Stimulated activated naive B cell treated with anti-CD40 and anti-IgM and Interleukin-4, amounts not matched to agents 10 μg/mL and 1 μg/mL and 100 μg/mL, for 72 hours (primary cell): Measurements from ENCODE around the gene CRAT.
A peak's percentile ranks its signal among the peaks of the same experiment; 100 is the strongest.
"Not testable (repeated sequence)": the region's sequence is repeated elsewhere in the genome, so short reads cannot be mapped to it uniquely, and the experiment has no call there.

Experiments
- ATAC-seq, 2 donors: fragments of 150-1000 bp; cut with Tn5 transposase; replicated peaks; 2 replicates each; pipeline ENCODE4 v1.10.0; 2021; ENCODE audit warnings: moderate library complexity in 1 of 2
- DNase-seq: peaks from one replicate; pipeline ENCODE4 v3.0.0; 2021
- H3K27ac Mint-ChIP-seq: one replicate; pipeline ENCODE4 v1.8.0; 2022; ENCODE audit warnings: mild to moderate bottlenecking, mixed read lengths
- H3K27me3 Mint-ChIP-seq, 2 donors: one replicate each; pipeline ENCODE4 v1.8.0; 2022; ENCODE audit warnings: mixed read lengths in 2 of 2
- H3K36me3 Mint-ChIP-seq, 2 donors: one replicate each; pipeline ENCODE4 v1.8.0; 2022; ENCODE audit warnings: mixed read lengths in 2 of 2, mild to moderate bottlenecking in 1 of 2
- H3K4me1 Mint-ChIP-seq, 2 donors: one replicate each; pipeline ENCODE4 v1.8.0; 2022; ENCODE audit warnings: mixed read lengths in 2 of 2, mild to moderate bottlenecking in 1 of 2
- H3K4me3 Mint-ChIP-seq, 2 donors: one replicate each; pipeline ENCODE4 v1.8.0; 2022; ENCODE audit warnings: mild to moderate bottlenecking in 2 of 2, mixed read lengths in 2 of 2, moderate library complexity in 1 of 2
- H3K9me3 Mint-ChIP-seq, 2 donors: one replicate each; pipeline ENCODE4 v1.8.0; 2022; ENCODE audit warnings: mixed read lengths in 2 of 2, mild to moderate bottlenecking in 1 of 2

The CRAT gene

DNA sequence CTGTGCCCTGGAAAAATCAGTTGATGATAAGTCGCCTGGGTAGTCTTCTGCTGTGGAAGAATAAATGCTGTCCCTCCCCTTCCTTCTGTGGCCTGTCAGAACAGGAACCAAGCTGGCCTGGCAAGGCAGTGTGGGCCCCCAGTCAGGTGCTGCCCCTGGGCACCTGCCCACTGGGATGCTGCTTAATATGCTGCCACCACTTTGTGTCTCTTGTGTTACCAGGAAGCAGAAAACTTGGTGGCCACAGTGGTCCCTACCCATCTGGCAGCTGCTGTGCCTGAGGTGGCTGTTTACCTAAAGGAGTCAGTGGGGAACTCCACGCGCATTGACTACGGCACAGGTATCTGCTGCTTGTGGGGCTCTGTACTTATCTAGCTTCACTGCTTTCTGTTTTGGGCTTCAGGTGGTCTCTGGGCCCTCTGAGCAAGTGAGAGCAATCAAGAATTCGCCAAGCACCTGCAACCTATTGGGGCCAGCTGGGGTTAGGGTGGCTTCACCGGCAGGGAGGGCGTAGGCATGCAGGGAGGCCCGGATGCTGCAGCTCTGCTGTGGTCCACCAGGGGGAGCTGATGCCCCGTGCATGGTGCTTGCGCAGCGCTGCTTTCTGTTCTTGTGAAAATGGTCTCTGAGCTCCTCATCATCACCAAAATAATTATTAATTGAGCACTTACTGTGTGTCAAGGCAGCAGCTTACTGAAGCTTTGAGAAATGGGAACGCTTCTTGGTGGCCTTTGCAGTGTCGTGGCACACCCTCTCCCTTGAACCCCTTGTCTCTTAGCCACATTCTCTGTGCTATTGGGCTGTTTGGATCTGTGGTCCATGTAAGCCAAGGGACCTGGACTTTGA is 20.9 kb upstream of the CRAT start:
- Mint-ChIP-seq H3K4me3 (no peak overlapping the region), H3K9me3 (no peaks in the 10 kb centered on the region), H3K4me1 (peaks cover 12 to 21% of the 10 kb centered on the region in 2 donors), H3K27ac (no peak overlapping the region), H3K27me3 (no peaks in the 10 kb centered on the region), H3K36me3 (peaks cover 31 to 60% of the 10 kb centered on the region in 2 donors)
- peak; percentile 97 for ATAC-seq
- peak; percentile 70 for DNase-seq

DNA sequence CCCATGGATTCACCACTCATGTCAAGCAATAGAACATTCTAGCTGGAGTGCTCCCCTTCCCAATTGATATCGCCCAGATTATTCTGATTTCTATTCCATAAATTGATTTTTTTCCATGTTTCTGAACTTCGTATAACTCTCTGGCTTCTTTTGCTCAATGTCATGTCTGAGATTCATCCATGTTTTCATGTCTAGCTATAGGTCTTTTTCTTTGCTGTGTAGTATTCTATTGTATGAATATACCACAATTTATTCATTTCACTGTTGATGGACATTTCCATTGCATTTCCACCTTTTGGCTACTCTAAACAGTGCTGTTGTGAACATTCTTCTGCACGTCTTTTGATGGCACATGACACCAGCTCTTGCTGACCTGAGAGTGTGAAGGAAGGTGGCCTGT is 20.2 kb upstream of the CRAT start:
- peaks cover 28 to 60% of the 10 kb centered on the region in 2 donors for H3K36me3 Mint-ChIP-seq
- no peak for DNase-seq
- H3K4me1 Mint-ChIP-seq: peaks cover 12 to 25% of the 10 kb centered on the region in 2 donors
- H3K27ac Mint-ChIP-seq: no peak overlapping the region
- H3K4me3 Mint-ChIP-seq: no peak overlapping the region
- ATAC-seq: no peak
- H3K9me3 Mint-ChIP-seq: no peaks in the 10 kb centered on the region
- H3K27me3 Mint-ChIP-seq: no peaks in the 10 kb centered on the region

DNA sequence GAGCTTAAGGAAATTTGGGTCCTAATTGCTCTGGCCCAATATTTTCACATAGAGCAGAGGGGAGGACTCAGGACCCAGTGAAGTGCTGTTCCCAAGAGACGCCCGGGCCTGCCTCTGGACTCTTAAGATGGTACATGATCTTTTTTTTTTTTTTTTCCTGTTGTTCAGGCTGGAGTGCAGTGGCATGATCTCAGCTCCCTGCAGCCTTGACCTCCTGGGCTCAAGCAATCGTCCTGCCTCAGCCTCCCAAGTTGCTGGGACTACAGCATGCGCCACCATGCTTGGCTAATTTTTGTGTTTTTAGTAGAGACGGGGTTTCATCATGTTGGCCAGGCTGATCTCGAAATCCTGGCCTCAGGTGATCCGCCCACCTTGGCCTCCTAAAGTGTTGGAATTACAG is 19.7 kb upstream of the CRAT start:
- not testable (repeated sequence) for ATAC-seq
- H3K36me3 Mint-ChIP-seq: peaks cover 27 to 55% of the 10 kb centered on the region in 2 donors

DNA sequence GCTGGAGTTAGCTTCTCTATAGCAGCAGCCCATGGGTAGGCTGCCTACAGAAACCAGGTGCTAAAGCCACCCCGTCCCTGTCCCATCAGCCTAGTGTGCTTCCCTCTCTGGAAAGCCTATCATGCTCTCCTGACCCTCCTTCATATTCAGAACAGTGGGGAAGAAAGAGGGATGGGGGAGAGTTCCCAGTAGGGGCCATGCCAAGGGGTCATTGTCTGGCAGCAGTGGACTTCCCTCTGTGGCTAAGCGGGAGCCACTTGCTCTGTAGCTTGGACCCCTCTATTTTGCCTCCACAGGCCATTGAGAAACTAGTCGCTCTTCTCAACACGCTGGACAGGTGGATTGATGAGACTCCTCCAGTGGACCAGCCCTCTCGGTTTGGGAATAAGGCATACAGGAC is 18.1 kb upstream of the CRAT start:
- H3K9me3 Mint-ChIP-seq: no peaks in the 10 kb centered on the region

More for the DNA sequence above, 19.7 kb upstream of the CRAT start:
- H3K27ac Mint-ChIP-seq, DNase-seq, H3K27me3 Mint-ChIP-seq, H3K9me3 Mint-ChIP-seq, H3K4me3 Mint-ChIP-seq: not testable (repeated sequence)
- peaks cover 12 to 30% of the 10 kb centered on the region in 2 donors for H3K4me1 Mint-ChIP-seq

DNA sequence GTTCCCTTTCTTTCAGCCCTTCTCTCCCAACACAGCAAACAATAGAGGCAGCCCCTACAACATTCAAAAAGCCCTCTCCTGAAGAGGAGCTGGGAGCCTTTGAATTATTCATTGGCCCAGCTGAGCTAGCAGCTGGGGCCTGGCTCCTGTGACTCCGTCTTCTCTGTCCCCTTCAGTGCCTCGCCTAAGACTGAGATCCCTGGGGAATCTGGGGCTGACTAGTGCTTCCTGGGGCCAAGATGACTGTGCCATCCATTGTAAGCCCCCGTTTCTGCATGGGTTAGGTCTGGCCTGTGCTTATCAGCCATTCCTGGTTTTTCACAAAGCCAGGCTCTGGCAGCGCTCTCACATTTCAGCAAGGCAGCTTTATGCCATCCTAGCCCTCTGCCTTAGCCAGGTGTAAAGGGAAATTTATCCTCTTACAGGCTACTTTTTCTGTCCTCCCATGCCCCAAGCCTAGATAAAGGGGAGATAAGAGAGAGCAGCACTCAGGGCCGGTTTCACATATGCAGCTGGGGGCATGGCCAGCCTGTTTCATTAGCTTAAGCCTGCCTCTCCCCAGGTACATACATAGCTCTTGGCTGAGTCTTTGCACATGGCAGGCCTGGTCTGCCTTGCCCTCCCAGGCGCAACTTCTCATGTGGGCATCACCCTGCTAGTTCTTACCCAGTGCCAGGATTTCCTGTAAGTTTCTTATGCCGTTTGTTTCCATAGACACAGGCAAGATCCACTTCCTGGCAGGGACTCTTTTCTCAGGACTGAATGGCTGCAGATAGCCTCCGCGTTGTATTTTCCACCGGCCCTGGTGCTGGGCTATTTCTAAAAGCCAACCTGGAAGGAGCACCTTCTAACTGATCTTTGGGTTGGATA is 16.4 kb upstream of the CRAT start:
- H3K36me3 Mint-ChIP-seq: peaks cover 19 to 59% of the 10 kb centered on the region in 2 donors
- H3K4me1 Mint-ChIP-seq: peaks cover 15 to 40% of the 10 kb centered on the region in 2 donors
- H3K9me3 Mint-ChIP-seq: no peaks in the 10 kb centered on the region
- ATAC-seq (peak in 1 of 2 donors; percentile 47), DNase-seq (no peak)
- H3K4me3 Mint-ChIP-seq: no peak overlapping the region
- no peaks in the 10 kb centered on the region for H3K27me3 Mint-ChIP-seq
- no peak overlapping the region for H3K27ac Mint-ChIP-seq

More for the DNA sequence above, 18.1 kb upstream of the CRAT start:
- peaks cover 24 to 57% of the 10 kb centered on the region in 2 donors for H3K36me3 Mint-ChIP-seq
- H3K4me1 Mint-ChIP-seq: peaks cover 17 to 41% of the 10 kb centered on the region in 2 donors
- H3K27me3 Mint-ChIP-seq: no peaks in the 10 kb centered on the region
- ATAC-seq (no peak), DNase-seq (no peak)
- H3K4me3 Mint-ChIP-seq: no peak overlapping the region
- no peak overlapping the region for H3K27ac Mint-ChIP-seq

DNA sequence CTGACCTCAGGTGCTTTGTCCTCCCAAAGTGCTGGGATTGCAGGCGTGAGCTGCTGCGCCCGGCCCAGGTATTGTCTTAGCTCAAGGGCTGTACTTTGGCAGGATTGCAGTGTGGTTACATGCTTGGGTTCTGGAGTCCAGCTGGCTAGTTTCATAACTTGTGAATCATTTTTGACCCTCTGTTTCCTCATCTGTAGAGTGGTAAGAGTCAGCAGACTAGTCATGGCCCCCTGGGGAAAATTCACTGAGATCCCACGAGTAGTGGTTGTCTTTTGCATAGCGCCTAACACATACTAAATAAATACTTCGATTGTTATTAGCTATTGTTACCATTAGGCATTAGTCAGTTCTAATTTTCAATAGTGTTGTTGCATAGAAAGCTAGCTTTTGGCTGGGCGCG is 14.9 kb upstream of the CRAT start:
- ATAC-seq: peak; percentile 76 to 88
- Mint-ChIP-seq H3K4me1 (peaks cover 11 to 36% of the 10 kb centered on the region in 2 donors), H3K4me3 (no peak overlapping the region), H3K27ac (no peak overlapping the region), H3K36me3 (peaks cover 27 to 53% of the 10 kb centered on the region in 2 donors), H3K27me3 (no peaks in the 10 kb centered on the region), H3K9me3 (no peaks in the 10 kb centered on the region)
- DNase-seq: no peak

DNA sequence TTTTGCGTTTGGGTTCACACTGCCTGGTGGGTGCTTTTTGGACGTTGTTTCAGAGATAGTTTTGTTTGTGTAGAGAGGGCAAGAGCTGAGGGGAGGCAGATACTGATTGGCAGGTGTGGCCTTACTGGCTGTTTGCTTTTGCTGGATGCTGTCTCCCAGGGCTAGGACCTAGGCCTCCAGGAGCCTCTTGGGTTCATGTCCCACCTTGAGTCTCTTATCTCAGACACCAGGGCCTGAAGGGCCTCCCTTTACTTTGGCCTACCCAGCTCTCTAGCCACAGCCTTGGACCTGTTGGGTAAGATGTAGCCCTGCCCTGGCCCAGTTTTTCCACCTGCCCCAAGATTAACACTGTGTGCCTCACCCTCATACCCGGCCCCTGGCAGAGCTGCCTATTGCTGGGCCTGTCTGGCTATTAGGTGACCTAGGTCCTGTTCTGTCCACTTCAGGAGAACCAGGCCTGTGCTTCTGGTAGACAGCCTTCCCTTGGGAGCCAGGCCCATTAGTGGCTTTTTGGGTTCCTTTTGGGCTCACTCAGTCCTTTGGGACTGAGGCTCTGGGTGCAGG is 14.0 kb upstream of the CRAT start:
- ATAC-seq (no peak), DNase-seq (no peak)
- Mint-ChIP-seq H3K27ac (peak overlapping the region; percentile 3), H3K27me3 (no peaks in the 10 kb centered on the region), H3K9me3 (no peaks in the 10 kb centered on the region), H3K4me1 (peaks cover 13 to 37% of the 10 kb centered on the region in 2 donors), H3K36me3 (peaks cover 31 to 53% of the 10 kb centered on the region in 2 donors), H3K4me3 (no peak overlapping the region)

DNA sequence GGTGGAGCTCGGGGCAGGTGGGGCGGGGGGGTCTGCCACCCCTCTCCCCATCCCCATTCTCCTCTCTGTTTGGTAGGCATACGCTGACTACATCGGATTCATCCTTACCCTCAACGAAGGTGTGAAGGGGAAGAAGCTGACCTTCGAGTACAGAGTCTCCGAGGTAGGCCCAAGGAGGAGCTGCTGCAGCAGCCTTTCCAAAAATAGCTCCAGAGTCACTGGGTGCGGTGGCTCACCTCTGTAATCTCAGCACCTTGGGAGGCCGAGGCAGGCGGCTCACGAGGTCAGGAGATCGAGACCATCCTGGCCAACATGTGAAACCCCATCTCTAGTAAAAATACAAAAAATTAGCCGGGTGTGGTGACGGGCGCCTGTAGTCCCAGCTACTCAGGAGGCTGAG is 12.4 kb upstream of the CRAT start:
- not testable (repeated sequence) for H3K9me3 Mint-ChIP-seq, ATAC-seq, H3K4me3 Mint-ChIP-seq, DNase-seq, H3K27ac Mint-ChIP-seq, H3K27me3 Mint-ChIP-seq
- peaks cover 27 to 46% of the 10 kb centered on the region in 2 donors for H3K36me3 Mint-ChIP-seq
- H3K4me1 Mint-ChIP-seq: peaks cover 13 to 37% of the 10 kb centered on the region in 2 donors

DNA sequence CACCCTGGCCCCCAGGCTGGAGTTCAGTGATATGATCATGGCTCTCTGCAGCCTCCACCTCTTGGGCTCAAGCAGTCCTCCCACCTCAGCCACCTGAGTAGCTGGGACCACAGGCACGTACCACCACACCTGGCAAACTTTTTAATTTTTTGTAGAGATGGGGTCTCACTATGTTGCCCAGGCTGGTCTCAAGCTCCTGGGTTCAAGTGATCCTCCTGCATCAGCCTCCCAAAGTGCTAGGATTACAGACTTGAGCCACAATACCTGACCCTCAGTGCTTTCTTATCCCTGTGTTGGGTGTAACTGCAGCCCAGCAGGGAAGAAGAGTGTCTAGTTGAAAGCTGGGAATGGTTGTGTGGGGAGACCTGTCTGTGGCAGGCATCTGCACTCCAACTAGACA is 11.5 kb upstream of the CRAT start:
- Mint-ChIP-seq H3K27me3 (no peaks in the 10 kb centered on the region), H3K9me3 (no peaks in the 10 kb centered on the region), H3K4me3 (no peak overlapping the region), H3K27ac (no peak overlapping the region), H3K36me3 (peaks cover 27 to 39% of the 10 kb centered on the region in 2 donors), H3K4me1 (peaks cover 11 to 30% of the 10 kb centered on the region in 2 donors)
- no peak for ATAC-seq
- no peak for DNase-seq

DNA sequence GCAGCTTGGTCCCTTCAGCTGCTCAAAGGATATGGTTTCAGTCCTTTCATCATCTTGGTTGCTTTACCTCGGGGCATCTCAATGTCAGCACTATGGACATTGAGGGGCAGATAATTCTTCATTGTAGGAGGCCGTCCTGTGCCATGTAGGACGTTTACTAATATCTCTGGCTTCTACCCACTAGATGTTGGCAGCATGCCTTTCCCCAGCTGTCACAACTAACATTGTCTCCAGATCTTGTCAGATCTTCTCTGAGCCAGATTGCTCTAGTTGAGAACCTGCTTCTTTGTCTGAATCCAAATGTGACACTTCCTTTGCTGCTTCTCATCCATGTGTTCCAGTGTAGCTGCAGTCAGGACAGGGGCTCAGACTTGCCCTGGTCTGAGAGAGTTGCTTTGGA is 10.9 kb upstream of the CRAT start:
- no peak for DNase-seq
- Mint-ChIP-seq H3K9me3 (no peaks in the 10 kb centered on the region), H3K4me3 (no peak overlapping the region), H3K36me3 (peaks cover 27 to 35% of the 10 kb centered on the region in 2 donors), H3K27ac (peak overlapping the region; percentile 14), H3K27me3 (no peaks in the 10 kb centered on the region), H3K4me1 (peaks cover 7 to 24% of the 10 kb centered on the region in 2 donors)
- no peak for ATAC-seq

DNA sequence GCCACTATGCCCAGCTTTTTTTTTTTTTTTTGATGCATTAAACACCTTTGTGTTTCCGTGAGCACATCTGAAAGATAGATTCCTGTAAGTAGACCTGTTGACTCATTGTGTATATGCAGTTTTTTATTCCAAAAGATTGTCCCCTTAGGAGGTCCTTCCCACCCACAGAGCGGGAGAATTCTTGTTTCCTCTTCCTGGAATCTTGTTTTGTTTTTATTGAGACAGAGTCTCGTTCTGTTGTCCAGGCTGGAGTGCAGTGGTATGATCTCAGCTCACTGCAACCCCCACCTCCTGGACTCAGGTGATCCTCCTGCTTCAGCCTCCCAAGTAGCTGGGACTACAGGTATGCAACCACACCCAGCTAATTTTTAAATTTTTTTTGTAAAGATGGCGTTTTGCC is 8.2 kb upstream of the CRAT start:
- H3K27ac Mint-ChIP-seq: no peak overlapping the region
- no peak overlapping the region for H3K4me3 Mint-ChIP-seq
- no peaks in the 10 kb centered on the region for H3K27me3 Mint-ChIP-seq
- peaks cover 8 to 27% of the 10 kb centered on the region in 2 donors for H3K4me1 Mint-ChIP-seq
- DNase-seq (no peak), ATAC-seq (no peak)
- H3K9me3 Mint-ChIP-seq: no peaks in the 10 kb centered on the region
- peaks cover 21 to 22% of the 10 kb centered on the region in 2 donors for H3K36me3 Mint-ChIP-seq

DNA sequence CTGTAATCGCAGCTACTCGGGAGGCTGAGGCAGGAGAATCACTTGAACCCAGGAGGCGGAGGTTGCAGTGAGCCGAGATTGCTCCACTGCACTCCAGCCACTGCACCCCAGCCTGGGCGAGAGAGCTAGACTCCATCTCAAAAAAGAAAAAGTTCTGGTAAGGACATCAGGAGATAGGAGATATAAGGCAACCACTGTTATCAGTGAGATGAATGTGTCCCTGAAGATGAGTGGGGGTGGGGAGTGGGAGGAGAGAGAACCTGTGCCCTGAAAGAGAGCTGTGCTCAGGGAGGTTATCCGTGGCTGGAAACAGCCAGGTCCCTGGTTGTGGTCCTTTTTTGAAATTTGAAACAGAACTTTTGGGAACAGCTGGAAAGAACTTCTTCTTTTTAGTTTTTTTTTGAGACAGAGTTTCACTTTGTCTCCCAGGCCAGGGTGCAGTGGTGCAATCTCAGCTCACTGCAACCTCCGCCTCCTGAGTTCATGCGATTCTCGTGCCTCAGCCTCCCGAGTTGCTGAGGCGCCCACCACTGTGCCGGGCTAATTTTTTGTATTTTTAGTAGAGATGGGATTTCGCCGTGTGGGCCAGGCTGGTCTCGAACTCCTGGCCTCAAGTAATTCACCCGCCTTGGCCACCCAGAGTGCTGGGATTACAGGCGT is 3.2 kb upstream of the CRAT start:
- Mint-ChIP-seq H3K4me3 (no peak overlapping the region), H3K27me3 (no peaks in the 10 kb centered on the region), H3K27ac (no peak overlapping the region), H3K9me3 (no peaks in the 10 kb centered on the region), H3K36me3 (peaks cover 0 to 1% of the 10 kb centered on the region in 2 donors), H3K4me1 (peaks cover 24 to 57% of the 10 kb centered on the region in 2 donors)
- ATAC-seq (no peak), DNase-seq (no peak)

DNA sequence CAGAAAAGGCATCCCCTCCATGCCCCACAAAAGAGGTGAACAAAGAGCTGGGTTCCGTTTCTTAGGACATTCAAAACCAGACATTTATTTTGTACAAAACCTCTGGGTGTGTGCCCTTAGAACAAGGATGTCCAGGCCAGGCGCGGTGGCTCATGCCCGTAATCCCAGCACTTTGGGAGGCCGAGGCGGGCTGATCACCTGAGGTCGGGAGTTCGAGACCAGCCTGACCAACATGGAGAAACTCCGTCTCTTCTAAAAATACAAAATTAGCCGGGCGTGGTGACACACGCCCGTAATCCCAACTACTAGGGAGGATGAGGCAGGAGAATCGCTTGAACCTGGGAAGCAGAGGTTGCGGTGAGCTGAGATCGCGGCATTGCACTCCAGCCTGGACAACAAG is 1.9 kb upstream of the CRAT start:
- H3K4me1 Mint-ChIP-seq: peaks cover 26 to 60% of the 10 kb centered on the region in 2 donors
- not testable (repeated sequence) for H3K36me3 Mint-ChIP-seq, H3K27ac Mint-ChIP-seq, H3K27me3 Mint-ChIP-seq, H3K9me3 Mint-ChIP-seq, ATAC-seq, DNase-seq
- H3K4me3 Mint-ChIP-seq: peak overlapping the region; percentile 94 to 96
